ENCODE results near the gene ACKR3.

- TF ChIP-seq, protein P1, sequence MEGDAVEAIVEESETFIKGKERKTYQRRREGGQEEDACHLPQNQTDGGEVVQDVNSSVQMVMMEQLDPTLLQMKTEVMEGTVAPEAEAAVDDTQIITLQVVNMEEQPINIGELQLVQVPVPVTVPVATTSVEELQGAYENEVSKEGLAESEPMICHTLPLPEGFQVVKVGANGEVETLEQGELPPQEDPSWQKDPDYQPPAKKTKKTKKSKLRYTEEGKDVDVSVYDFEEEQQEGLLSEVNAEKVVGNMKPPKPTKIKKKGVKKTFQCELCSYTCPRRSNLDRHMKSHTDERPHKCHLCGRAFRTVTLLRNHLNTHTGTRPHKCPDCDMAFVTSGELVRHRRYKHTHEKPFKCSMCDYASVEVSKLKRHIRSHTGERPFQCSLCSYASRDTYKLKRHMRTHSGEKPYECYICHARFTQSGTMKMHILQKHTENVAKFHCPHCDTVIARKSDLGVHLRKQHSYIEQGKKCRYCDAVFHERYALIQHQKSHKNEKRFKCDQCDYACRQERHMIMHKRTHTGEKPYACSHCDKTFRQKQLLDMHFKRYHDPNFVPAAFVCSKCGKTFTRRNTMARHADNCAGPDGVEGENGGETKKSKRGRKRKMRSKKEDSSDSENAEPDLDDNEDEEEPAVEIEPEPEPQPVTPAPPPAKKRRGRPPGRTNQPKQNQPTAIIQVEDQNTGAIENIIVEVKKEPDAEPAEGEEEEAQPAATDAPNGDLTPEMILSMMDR (IDR thresholded peaks at IDR 0.05), result no peak
- TF ChIP-seq POLR2A (IDR thresholded peaks at IDR 0.05), result no peak
These were observed 7.3 kb downstream of the ACKR3 start for GRCh38 chr2:236576953-236577352.

Data from esophagus squamous epithelium (tissue), 4 donors.